ENCODE measurements around the gene SFXN3. TPM values are rescaled to one million over a fixed set of nuclear protein-coding genes. Genes with fewer than 3 reads are reported as not detected.

SFXN3 gene
- total RNA-seq, 1 donor from 2014 or later: 0.09 TPM

GRCh38 chr10:100984672-100985177, 46.3 kb upstream of the SFXN3 start:
- Mint-ChIP-seq H3K4me1 (peaks cover 14% of the 10 kb centered on the region), H3K27ac (peak overlapping the region; percentile 65), H3K27me3 (ENCODE audit: insufficient read depth, low read depth) (peaks cover 12% of the 10 kb centered on the region), H3K9me3 (no peaks in the 10 kb centered on the region), H3K36me3 (peaks cover 19% of the 10 kb centered on the region), H3K4me3 (peak overlapping the region; percentile 98)
- peaks cover 42% of the 10 kb centered on the region for H3K79me2 ChIP-seq (ENCODE audit: low read depth)
- H3K4me2 ChIP-seq: no peak overlapping the region
- TF ChIP-seq CTCF (IDR thresholded peaks at IDR 0.05) (no peak), EZH2 (IDR thresholded peaks at IDR 0.05) (no peak), EZH2phosphoT487 (IDR thresholded peaks at IDR 0.05) (no peak)
- H3K9me3 ChIP-seq (ENCODE audit: low read depth): no peaks in the 10 kb centered on the region
- H4K20me1 ChIP-seq (ENCODE audit: low read depth): peaks cover 15% of the 10 kb centered on the region
- no peaks in the 10 kb centered on the region for H3K27me3 ChIP-seq
- H3K27ac ChIP-seq: no peak overlapping the region
- peaks cover 14% of the 10 kb centered on the region for H3K4me1 ChIP-seq
- no peak overlapping the region for H3K4me3 ChIP-seq
- peaks cover 5% of the 10 kb centered on the region for H3F3A ChIP-seq (ENCODE audit: low read depth)
- H3K9ac ChIP-seq: no peak overlapping the region
- no peaks in the 10 kb centered on the region for H3K36me3 ChIP-seq
- no peak overlapping the region for H2AFZ ChIP-seq (replicated peaks)
- DNase-seq (ENCODE audit: low spot score): no peak

GRCh38 chr10:100985336-100985735, 45.7 kb upstream of the SFXN3 start:
- H3K27ac ChIP-seq: no peak overlapping the region
- H3K9me3 ChIP-seq (ENCODE audit: low read depth): no peaks in the 10 kb centered on the region
- H3F3A ChIP-seq (ENCODE audit: low read depth): peaks cover 5% of the 10 kb centered on the region
- H3K4me3 ChIP-seq: no peak overlapping the region
- H3K9me3 Mint-ChIP-seq: no peaks in the 10 kb centered on the region
- peaks cover 14% of the 10 kb centered on the region for H3K4me1 ChIP-seq
- peaks cover 10% of the 10 kb centered on the region for H3K27me3 Mint-ChIP-seq (ENCODE audit: insufficient read depth, low read depth)
- H3K4me2 ChIP-seq: no peak overlapping the region
- no peaks in the 10 kb centered on the region for H3K36me3 ChIP-seq
- H3K4me3 Mint-ChIP-seq: peak overlapping the region; percentile 98
- peaks cover 14% of the 10 kb centered on the region for H3K4me1 Mint-ChIP-seq
- no peak for TF ChIP-seq EZH2phosphoT487 (IDR thresholded peaks at IDR 0.05)
- no peak for TF ChIP-seq CTCF (IDR thresholded peaks at IDR 0.05)
- TF ChIP-seq EZH2 (IDR thresholded peaks at IDR 0.05): no peak
- H3K27ac Mint-ChIP-seq: no peak overlapping the region
- peaks cover 18% of the 10 kb centered on the region for H3K36me3 Mint-ChIP-seq
- H3K27me3 ChIP-seq: no peaks in the 10 kb centered on the region
- no peak overlapping the region for H3K9ac ChIP-seq
- peaks cover 48% of the 10 kb centered on the region for H3K79me2 ChIP-seq (ENCODE audit: low read depth)
- no peak overlapping the region for H2AFZ ChIP-seq (replicated peaks)
- peaks cover 16% of the 10 kb centered on the region for H4K20me1 ChIP-seq (ENCODE audit: low read depth)
- no peak for DNase-seq (ENCODE audit: low spot score)

- H3K9me3 ChIP-seq (ENCODE audit: low read depth): no peaks in the 10 kb centered on the region
- peak overlapping the region; percentile 84 for H3K9ac ChIP-seq
- H3K4me1 Mint-ChIP-seq: peaks cover 14% of the 10 kb centered on the region
- peaks cover 21% of the 10 kb centered on the region for H3K36me3 Mint-ChIP-seq
- no peaks in the 10 kb centered on the region for H3K27me3 ChIP-seq
- H4K20me1 ChIP-seq (ENCODE audit: low read depth): peaks cover 16% of the 10 kb centered on the region
- peaks cover 10% of the 10 kb centered on the region for H3K27me3 Mint-ChIP-seq (ENCODE audit: insufficient read depth, low read depth)
- no peak overlapping the region for H3K27ac Mint-ChIP-seq
- H3K79me2 ChIP-seq (ENCODE audit: low read depth): peaks cover 51% of the 10 kb centered on the region
- H3F3A ChIP-seq (ENCODE audit: low read depth): peaks cover 5% of the 10 kb centered on the region
- H3K36me3 ChIP-seq: no peaks in the 10 kb centered on the region
- peak overlapping the region; percentile 89 for H3K4me2 ChIP-seq
- H3K27ac ChIP-seq: no peak overlapping the region
- no peak for DNase-seq (ENCODE audit: low spot score)
- H3K4me3 ChIP-seq: peak overlapping the region; percentile 96
- H2AFZ ChIP-seq (replicated peaks): no peak overlapping the region
- H3K4me3 Mint-ChIP-seq: peak overlapping the region; percentile 98
- peaks cover 14% of the 10 kb centered on the region for H3K4me1 ChIP-seq
- TF ChIP-seq EZH2phosphoT487 (IDR thresholded peaks at IDR 0.05): no peak
- TF ChIP-seq EZH2 (IDR thresholded peaks at IDR 0.05): no peak
- TF ChIP-seq CTCF (IDR thresholded peaks at IDR 0.05): no peak
- no peaks in the 10 kb centered on the region for H3K9me3 Mint-ChIP-seq
Measured at GRCh38 chr10:100986623-100986951, 44.4 kb upstream of the SFXN3 start.
